Mucosa of descending colon (tissue), 3 donors: ENCODE results near the gene CLEC4G. TPM values are rescaled to one million over a fixed set of nuclear protein-coding genes. Genes with fewer than 3 reads are reported as not detected.

Experiments used
- ATAC-seq: fragments of 200-7000 bp; cut with Tn5 transposase; one replicate; pipeline ENCODE4 v1.9.1; 2020; ENCODE audit warnings: mild to moderate bottlenecking, moderate library complexity
- DNase-seq, 3 donors: peaks; one replicate each; pipeline ENCODE4 v3.0.0-alpha.2; 2020
- H3K36me3 ChIP-seq: fragments of 200-600 bp; one replicate; pipeline ENCODE4 v1.8.0; 2021; ENCODE audit warnings: low read depth, mild to moderate bottlenecking
- H3K4me1 ChIP-seq: fragments of 200-600 bp; one replicate; pipeline ENCODE4 v1.8.0; 2021; ENCODE audit warnings: low read depth, mild to moderate bottlenecking
- H3K4me3 ChIP-seq: fragments of 200-600 bp; one replicate; pipeline ENCODE4 v1.8.0; 2021; ENCODE audit warnings: mild to moderate bottlenecking
- H3K9me3 ChIP-seq: fragments of 200-600 bp; one replicate; pipeline ENCODE4 v1.8.0; 2021; ENCODE audit warnings: mild to moderate bottlenecking
- CTCF ChIP-seq: fragments of 200-600 bp; IDR thresholded peaks from one replicate; pipeline ENCODE4 v1.8.0; 2022; ENCODE audit warnings: antibody characterized with exemption, mild to moderate bottlenecking
- intact Hi-C, 2 donors: fragments of 100-400 bp; cut with DNase I in 1 of 2; cut with micrococcal nuclease in 1 of 2; formaldehyde crosslinking; loops; one replicate each; pipeline versions ENCODE4 v1.11.0 to v1.11.1; 2022; cut with DNase I, micrococcal nuclease
- total RNA-seq, 3 donors: library from RNA; stranded (reverse); fragmentation: NEBNext Ultra II Directional in 2 of 3; extraction: Animal tissue kit (Norgen Biotek cat#: 25700) in 2 of 3; gene quantifications; one replicate each; pipeline versions ENCODE4 v1.2.1 to v1.2.4, GENCODE V29; 2021 to 2023
- donor health status: DM: no; HTN: no; CAD: no; lungs with moderate emphysema.
- donor health status: DM: no; HTN: no; CAD: no.
- donor health status: DM: no; HTN: yes; CAD: no.

Gene CLEC4G
- total RNA-seq, 3 donors from 2014 or later: 1.3 to 2.5 TPM; not detected in 1

- intact Hi-C loops: no loop called here
- no peak for TF ChIP-seq CTCF
- Histone ChIP-seq H3K4me1 (no peaks in the 10 kb centered on the region), H3K36me3 (no peaks in the 10 kb centered on the region), H3K9me3 (no peaks in the 10 kb centered on the region), H3K4me3 (no peak overlapping the region)
- no peak for ATAC-seq
- DNase-seq: no peak
Measured at GRCh38 chr19:7697721-7698287, 34.1 kb downstream of the CLEC4G start.

DNA sequence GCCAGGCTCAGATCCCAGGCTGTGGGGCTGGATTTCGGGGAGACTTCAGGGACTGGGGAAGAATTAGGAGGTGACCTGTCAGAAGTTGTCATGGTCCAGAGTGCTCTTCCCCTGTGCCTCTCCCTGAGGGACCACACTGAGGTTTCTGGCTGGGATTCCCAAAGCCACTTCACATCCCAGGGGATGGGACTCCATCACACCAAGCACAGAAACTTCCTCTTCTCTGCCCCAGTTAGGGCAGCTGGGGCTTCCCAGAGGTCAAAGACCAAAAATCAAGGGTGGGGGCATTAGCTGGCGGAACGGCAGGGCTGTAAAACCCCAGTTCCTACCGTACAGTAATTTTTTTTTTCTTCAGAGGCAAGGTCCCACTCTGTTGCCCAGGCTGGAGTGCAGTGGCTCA is 37.4 kb downstream of the CLEC4G start:
- Histone ChIP-seq H3K4me3 (no peak overlapping the region), H3K36me3 (no peaks in the 10 kb centered on the region), H3K9me3 (no peaks in the 10 kb centered on the region), H3K4me1 (no peaks in the 10 kb centered on the region)
- no peak for DNase-seq
- intact Hi-C loops: no loop called here
- TF ChIP-seq CTCF: no peak
- ATAC-seq: no peak

DNA sequence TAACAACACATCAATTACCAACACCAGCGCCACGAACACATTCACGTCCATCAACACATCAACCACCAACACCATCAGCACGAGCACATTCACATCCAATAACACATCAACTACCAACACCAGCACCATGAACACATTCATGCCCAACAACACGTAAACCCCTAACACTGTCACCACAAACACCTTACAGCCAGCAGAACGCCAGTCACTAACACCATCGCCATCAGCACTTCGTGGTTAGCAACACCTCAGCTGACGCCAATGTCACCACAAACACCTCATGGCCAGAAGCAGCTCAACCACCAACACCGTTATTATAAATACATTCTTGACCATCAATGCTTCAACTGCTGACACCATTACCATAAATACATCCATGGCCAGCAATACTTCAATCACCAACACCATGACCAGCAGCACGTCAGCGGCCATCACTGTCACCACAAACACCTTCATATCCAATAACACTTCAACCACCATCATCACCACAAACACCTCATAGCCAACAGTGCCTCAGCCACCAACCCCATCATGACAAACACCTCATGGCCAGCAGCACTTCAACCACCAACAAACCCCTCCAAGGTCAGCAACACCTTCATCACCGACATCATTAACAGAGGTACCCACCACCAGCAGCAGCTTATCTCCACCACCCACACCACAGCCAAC is 39.4 kb downstream of the CLEC4G start:
- no peak overlapping the region for H3K4me3 ChIP-seq
- DNase-seq (no peak), ATAC-seq (no peak)
- H3K4me1 ChIP-seq: no peaks in the 10 kb centered on the region
- no peaks in the 10 kb centered on the region for H3K9me3 ChIP-seq
- intact Hi-C loops: no loop called here
- no peak for TF ChIP-seq CTCF
- H3K36me3 ChIP-seq: no peaks in the 10 kb centered on the region

- Histone ChIP-seq H3K4me1 (no peaks in the 10 kb centered on the region), H3K9me3 (no peaks in the 10 kb centered on the region), H3K4me3 (no peak overlapping the region), H3K36me3 (no peaks in the 10 kb centered on the region)
- intact Hi-C loops: no loop called here
- DNase-seq (no peak), ATAC-seq (no peak)
- no peak for TF ChIP-seq CTCF
Measured at GRCh38 chr19:7691497-7691896, 40.4 kb downstream of the CLEC4G start.

DNA sequence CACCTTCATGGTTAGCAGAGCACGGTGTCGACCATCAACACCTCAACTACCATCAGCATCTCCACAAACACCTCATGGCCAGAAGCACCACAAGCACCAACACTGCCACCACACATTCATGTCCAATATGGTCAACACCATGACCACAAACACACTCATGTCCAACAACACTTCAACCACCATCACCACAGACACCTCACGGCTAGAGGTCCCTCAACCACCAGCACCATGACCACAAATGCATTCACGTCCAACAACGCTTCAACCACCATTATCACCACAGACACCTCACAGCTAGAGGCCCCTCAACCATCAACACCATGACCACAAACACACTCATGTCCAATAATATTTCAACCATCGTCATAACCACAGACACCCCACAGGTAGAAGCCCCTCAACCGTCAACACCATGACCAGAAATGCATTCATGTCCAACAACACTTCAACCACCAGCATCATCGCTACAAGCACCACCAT is 41.1 kb downstream of the CLEC4G start:
- ATAC-seq: no peak

More for the DNA sequence above, 41.1 kb downstream of the CLEC4G start:
- Histone ChIP-seq H3K36me3 (no peaks in the 10 kb centered on the region), H3K4me1 (no peaks in the 10 kb centered on the region), H3K9me3 (no peaks in the 10 kb centered on the region), H3K4me3 (no peak overlapping the region)
- intact Hi-C loops: no loop called here
- TF ChIP-seq CTCF: no peak
- DNase-seq: no peak
